NCI-H1092 (cell line): Measurements from ENCODE around the gene JMJD8.
"Not testable (repeated sequence)": the region's sequence is repeated elsewhere in the genome, so short reads cannot be mapped to it uniquely, and the experiment has no call there.

Experiments
- DNase-seq: peaks from one replicate; lab custom pipeline; 2025; lab: John Stamatoyannopoulos, UW

JMJD8 gene

DNA sequence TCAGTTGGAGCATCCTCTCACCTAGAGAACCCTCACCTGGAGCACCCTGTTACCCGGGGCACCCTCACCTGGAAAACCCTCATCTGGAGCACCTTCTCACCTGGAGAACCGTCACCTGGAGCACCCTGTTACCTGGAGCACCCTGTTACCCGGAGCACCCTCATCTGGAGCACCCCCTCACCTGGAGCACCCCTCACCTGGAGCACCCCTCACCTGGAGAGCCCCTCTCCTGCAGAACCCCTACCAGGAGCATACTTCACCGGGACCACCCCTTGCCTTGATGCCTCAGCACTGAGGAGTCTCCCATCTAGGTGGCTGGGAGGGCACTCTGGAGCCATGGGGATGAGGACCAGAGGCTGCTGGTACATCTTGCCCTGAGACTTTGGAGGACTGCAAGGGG is 24.8 kb upstream of the JMJD8 start:
- DNase-seq, result no peak

DNA sequence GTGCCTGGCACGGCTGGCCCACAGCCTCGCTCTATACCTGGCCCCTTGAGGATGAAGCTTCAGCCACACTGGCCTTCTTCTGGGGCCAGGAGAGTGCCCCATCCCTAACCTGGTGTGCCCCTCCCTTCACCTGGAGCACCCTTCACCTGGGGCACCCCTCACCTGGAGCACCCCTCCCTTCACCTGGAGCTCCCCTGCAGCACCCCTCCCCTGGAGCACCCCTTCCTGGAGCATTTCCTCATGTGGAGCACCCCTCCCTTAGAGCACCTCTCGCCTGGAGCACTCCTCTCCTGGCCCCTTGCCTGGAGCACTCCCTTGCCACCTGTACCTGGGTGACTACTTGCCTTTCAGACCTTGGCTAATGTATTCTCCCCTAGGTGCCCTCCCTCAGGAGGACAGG is 23.9 kb upstream of the JMJD8 start:
- no peak for DNase-seq

GRCh38 chr16:707062-707538 is 23.0 kb upstream of the JMJD8 start:
- DNase-seq, result no peak

- peak; percentile 29 for DNase-seq
These were observed 22.3 kb upstream of the JMJD8 start for GRCh38 chr16:706189-707061.

DNA sequence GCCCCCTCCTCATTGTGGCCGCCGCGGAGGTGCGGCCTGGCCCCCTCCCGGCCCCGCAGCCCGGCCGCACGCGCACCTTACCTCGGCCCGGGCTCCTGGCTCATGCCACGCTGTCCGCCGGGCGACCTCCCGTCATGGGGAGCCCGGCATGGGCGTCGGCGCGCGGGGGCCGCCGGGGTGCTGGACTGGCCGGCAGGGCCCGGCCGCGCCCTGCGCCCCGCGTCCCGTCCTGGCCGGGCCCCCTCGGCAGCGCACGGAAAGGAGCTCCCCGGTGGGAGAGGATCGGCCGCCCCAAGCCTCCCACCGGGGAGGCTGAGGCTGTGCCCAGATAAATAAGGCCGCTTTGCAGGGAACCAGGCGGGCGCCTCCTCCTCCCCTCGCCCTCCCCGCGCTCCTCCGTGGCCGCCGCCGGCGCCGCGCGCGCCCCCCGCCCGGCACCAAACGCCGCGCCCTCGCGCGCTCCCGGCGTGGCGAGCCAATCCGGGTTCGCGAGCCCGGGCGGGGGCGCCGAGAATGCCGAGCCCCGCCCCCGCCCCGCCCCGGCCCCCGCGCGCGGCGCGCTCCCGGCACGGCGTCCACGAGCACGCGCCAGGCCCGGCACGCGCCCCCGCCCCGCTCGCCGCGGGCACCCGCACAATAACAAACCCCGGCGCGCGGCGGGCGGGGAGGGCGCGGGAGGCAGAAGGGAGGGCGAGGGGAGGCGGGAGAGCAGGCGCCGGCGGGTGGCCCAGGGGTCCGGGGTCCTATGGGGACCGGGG is 21.5 kb upstream of the JMJD8 start, which contains the start of gene FBXL16:
Gene FBXL16, minus strand, starts transcription at position 371 of the 758 bp plus-strand sequence. CDS start 8,396 bp downstream, outside the sequence.
- DNase-seq, result peak; percentile 62

GRCh38 chr16:704552-705380 is 20.6 kb upstream of the JMJD8 start:
- DNase-seq, result no peak

DNA sequence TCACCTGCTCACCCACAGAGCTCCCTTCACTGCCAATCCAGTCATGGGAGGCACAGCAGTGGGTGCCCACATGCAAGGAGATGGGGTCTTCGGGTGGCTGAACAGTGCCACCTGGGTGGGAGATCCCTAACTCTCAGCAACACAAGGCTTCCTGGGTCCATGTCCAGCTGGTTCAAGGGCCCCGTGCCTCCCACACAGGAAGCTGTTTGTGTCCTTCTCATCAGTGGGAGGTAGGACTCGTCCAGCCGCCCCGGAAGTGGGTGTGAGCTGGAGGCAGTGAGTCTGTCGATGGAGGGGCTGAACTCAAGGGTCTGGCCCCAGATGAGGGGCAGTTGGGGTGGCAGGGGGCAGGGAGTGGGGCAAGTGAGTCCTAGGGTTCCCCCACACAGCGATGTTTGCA is 19.9 kb upstream of the JMJD8 start:
- DNase-seq, result no peak

DNA sequence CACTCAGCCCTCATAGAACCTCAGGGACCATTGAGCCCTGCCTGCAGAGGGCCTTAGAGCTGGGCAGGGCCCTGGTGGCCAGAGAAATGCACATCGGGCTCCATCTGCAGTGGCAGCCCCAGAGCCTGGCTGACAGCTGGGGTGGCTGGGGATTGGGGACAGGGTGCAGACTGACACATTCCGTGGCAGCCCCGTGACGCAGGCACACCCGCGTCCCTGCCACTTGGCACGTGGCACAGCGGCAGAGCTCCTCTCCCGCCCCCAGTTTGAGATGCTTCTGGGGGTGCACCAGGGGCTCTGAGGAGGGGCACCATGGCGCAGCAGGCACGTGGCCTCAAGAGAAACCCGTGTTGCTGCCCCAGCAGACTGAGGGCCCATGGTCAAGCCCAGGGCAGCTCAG is 19.3 kb upstream of the JMJD8 start:
- no peak for DNase-seq

DNA sequence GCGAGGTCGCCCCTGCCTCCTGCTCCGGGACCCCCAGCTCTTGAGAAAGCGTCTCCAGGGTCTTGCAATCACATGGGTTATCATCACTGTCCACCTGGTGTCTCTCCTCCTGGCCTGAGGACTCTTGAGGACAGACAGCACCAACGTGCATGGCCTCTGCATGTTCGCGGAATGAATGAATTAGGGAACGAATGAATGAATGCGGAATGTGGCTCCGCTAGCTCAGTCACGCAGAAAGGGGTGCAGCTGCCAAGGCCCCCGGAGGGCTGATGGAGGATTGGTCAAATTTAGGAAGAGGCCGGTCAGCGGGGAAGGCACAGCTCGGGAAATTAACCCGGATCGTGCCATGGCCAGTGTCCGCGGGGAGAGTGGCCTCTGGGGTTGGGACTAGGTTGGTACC is 18.2 kb upstream of the JMJD8 start:
- no peak for DNase-seq

GRCh38 chr16:700684-701584 is 16.8 kb upstream of the JMJD8 start:
- DNase-seq, result no peak

DNA sequence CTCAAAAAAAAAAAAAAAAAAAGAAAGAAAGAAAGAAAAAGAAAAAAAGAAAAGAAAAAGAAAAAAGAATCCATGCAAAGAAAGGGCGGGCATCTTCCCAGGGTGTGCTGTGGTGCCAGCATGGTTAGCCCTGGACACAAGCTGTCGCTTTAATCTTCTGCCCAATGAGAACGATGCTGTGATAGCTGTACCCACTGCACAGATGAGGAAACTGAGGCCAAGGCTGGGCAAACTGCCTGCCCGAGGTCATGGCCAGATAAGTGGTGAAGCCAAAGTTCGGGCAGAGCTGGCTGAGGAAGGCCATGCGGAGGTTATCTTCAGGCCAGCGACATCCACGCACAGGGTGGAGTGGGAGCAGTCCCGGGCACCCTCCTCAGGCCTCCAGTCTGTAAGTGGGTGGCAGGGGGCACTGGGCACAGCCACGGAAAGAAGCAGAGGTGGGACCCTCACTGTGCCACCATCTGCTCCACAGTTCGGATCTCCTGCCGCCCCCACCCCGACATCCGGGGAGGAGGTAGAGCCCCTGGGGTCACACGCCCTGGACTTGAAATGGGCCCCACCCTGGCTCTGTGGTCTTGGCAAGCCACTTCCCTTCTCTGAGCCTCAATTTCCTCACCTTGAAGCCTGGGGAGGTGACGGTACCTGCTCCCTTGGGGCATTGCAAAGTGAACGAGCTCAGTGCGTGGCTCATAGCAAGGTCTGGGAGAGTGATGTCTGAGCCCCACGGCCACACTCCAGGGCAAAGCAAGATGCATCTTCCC is 15.0 kb upstream of the JMJD8 start:
- no peak for DNase-seq

GRCh38 chr16:695355-696089 is 11.4 kb upstream of the JMJD8 start:
- peak; percentile 80 for DNase-seq

GRCh38 chr16:694863-695354 is 10.8 kb upstream of the JMJD8 start:
- DNase-seq, result no peak

GRCh38 chr16:694187-694862 is 10.2 kb upstream of the JMJD8 start:
- DNase-seq, result no peak

DNA sequence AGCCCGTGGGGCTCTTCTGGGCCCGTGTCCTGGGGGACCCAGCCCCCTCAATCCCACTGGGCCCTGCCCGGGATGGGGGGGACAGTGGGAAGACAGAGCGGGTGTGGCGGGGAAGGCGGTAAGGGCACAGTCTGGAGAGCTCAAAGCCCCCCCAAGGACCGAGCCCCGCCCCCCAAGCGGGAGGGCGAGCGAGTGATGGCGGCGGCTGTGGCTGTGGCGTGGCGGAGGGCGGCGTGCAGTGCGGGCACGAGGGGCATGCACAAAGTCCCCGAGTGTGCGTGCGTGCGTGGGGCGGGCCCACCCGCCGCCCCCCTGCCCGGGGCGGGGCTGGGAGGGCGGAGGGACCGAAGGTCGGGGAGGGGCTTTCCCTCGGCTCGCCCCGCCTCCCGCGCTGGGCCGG is 9.6 kb upstream of the JMJD8 start:
- DNase-seq, result no peak

DNA sequence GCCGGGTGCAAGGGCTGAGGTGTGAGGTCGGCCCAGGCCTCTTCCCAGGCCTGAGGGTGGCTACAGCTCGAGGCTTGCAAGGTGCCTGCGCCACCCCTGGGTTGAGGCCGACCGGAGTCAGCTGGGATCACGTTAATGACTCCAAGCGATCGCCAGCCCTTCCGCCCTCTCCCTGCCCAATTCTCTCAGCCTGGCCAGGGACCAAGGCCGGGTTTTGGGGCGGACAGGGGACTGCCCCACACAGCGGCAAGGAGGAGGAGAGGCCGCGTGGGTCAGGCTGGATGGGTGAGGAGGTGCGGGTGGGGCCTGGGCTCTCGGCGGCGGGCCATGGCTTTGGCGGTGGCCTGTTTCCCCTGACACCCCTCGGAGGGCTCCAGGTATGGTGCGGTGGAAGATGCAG is 9.2 kb upstream of the JMJD8 start:
- DNase-seq, result no peak

- no peak for DNase-seq
These were observed 8.4 kb upstream of the JMJD8 start for GRCh38 chr16:692356-693108.

DNA sequence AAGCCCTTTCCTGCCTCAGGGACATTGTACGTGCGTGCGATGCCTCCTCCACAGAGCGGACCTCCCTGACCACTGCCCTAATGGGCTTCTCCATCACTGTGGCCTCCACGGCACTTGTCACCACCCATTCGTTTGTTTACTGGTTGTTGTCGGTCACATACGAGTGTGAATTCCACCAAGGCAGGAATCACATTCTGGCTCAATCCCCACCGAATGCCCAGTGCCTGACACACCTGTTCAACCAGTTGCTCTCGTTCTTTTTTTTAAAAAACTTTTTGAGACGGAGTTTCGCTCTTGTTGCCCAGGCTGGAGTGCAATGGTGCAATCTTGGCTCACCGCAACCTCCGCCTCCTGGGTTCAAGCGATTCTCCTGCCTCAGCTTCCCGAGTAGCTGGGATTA is 7.1 kb upstream of the JMJD8 start:
- DNase-seq, result not testable (repeated sequence)
